Nephron (organoid): ENCODE results near the gene LUC7L2.
"Not testable (repeated sequence)": the region's sequence is repeated elsewhere in the genome, so short reads cannot be mapped to it uniquely, and the experiment has no call there.

Experiments used
- H3K27ac Mint-ChIP-seq, 3 experiments: 2 replicates each; pipeline ENCODE4 v1.8.0; 2020; ENCODE audit warnings: mixed read lengths in 3 of 3, mild to moderate bottlenecking in 2 of 3, moderate library complexity in 1 of 3
- H3K27me3 Mint-ChIP-seq: 2 replicates; pipeline ENCODE4 v1.8.0; 2021; ENCODE audit warnings: low read depth, mild to moderate bottlenecking, moderate library complexity, mixed read lengths
- H3K36me3 Mint-ChIP-seq: 2 replicates; pipeline ENCODE4 v1.8.0; 2020; ENCODE audit warnings: low read depth, mixed read lengths
- H3K4me1 Mint-ChIP-seq: 2 replicates; pipeline ENCODE4 v1.8.0; 2020; ENCODE audit warnings: mixed read lengths
- H3K4me3 Mint-ChIP-seq, 3 experiments: 2 replicates each; pipeline ENCODE4 v1.8.0; 2020; ENCODE audit warnings: mild to moderate bottlenecking in 3 of 3, mixed read lengths in 3 of 3, moderate library complexity in 2 of 3
- H3K9me3 Mint-ChIP-seq: 2 replicates; pipeline ENCODE4 v1.8.0; 2020; ENCODE audit warnings: mixed read lengths
- CTCF ChIP-seq, 3 experiments: fragments of 200-600 bp; sonication (generic); IDR thresholded peaks; one replicate each; pipeline ENCODE4 v1.5.0; 2021; ENCODE audit warnings: antibody characterized with exemption in 3 of 3; ENCODE audit not compliant: unreplicated experiment in 3 of 3

The LUC7L2 gene

GRCh38 chr7:139329119-139329518 lies 30.6 kb upstream of the LUC7L2 start:
- Mint-ChIP-seq H3K36me3 (no peaks in the 10 kb centered on the region), H3K27ac (peak overlapping the region in 2 of 3 experiments; percentile 40 to 80), H3K9me3 (no peaks in the 10 kb centered on the region)

DNA sequence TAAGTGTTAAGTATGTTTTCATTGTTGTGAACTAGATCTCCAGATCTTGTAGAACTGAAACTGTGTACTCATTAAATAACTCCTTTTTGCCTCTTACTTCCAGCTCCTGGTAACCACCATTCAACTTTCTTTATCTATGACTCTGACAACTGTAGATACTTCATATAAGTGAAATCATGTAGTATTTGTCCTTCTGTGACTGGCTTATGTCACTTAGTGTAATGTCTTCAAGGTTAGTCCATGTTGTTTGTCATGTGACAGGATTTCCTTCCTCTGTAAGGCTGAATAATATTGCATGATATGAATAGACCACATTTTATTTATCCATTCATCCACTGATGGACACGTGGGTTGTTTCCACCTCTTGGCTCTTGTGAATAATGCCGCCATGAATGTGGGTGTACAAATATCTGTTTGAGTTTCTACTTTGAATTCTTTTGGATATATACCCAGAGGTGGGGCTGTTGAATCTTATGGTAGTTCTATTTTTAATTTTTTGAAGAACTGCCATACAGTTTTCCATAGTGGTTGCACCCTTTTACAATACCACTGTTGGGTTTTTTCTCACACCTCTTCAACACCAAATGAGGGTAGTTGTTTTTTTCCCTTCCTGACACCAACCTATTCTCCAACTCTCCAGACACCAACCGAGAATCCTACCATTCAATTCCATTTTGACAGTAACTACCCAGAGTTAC lies 29.2 kb upstream of the LUC7L2 start:
- Mint-ChIP-seq H3K9me3 (no peaks in the 10 kb centered on the region), H3K36me3 (no peaks in the 10 kb centered on the region), H3K4me3 (no peak overlapping the region), H3K27ac (no peak overlapping the region), H3K27me3 (peaks cover 4% of the 10 kb centered on the region), H3K4me1 (peaks cover 9% of the 10 kb centered on the region)
- TF ChIP-seq CTCF (IDR thresholded peaks at IDR 0.05; ENCODE audit: unreplicated experiment in 3 of 3) = no peak

More at GRCh38 chr7:139329119-139329518, 30.6 kb upstream of the LUC7L2 start:
- peaks cover 4% of the 10 kb centered on the region for H3K27me3 Mint-ChIP-seq
- H3K4me3 Mint-ChIP-seq = no peak overlapping the region
- peaks cover 9% of the 10 kb centered on the region for H3K4me1 Mint-ChIP-seq
- no peak for TF ChIP-seq CTCF (IDR thresholded peaks at IDR 0.05; ENCODE audit: unreplicated experiment in 3 of 3)

GRCh38 chr7:139332697-139333359 lies 26.9 kb upstream of the LUC7L2 start:
- TF ChIP-seq CTCF (IDR thresholded peaks at IDR 0.05; ENCODE audit: unreplicated experiment in 3 of 3) = no peak
- Mint-ChIP-seq H3K4me1 (peaks cover 9% of the 10 kb centered on the region), H3K4me3 (no peak overlapping the region), H3K36me3 (no peaks in the 10 kb centered on the region), H3K27me3 (peaks cover 4% of the 10 kb centered on the region), H3K9me3 (no peaks in the 10 kb centered on the region), H3K27ac (no peak overlapping the region)

DNA sequence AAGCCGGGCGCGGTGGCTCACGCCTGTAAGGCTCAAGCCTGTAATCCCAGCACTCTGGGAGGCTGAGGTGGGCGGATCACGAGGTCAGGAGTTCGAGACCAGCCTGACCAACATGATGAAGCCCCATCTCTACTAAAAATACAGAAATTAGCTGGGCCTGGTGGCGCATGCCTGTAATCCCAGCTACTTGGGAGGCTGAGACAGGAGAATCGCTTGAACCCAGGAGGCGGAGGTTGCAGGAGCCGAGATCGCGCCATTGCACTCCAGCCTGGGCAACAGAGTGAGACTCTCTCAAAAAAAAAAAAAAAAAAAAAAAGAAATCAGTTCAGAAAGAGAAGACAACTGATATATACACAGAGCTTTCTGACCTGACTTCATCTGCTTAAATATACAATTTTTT lies 26.3 kb upstream of the LUC7L2 start:
- not testable (repeated sequence) for H3K4me3 Mint-ChIP-seq, H3K4me1 Mint-ChIP-seq, H3K27ac Mint-ChIP-seq, H3K36me3 Mint-ChIP-seq, H3K27me3 Mint-ChIP-seq, H3K9me3 Mint-ChIP-seq

GRCh38 chr7:139334399-139335150 lies 25.1 kb upstream of the LUC7L2 start:
- H3K4me1 Mint-ChIP-seq = peaks cover 4% of the 10 kb centered on the region
- no peak for TF ChIP-seq CTCF (IDR thresholded peaks at IDR 0.05; ENCODE audit: unreplicated experiment in 3 of 3)

GRCh38 chr7:139339025-139339424 lies 20.7 kb upstream of the LUC7L2 start:
- peaks cover 8% of the 10 kb centered on the region for H3K4me1 Mint-ChIP-seq

More at GRCh38 chr7:139334399-139335150, 25.1 kb upstream of the LUC7L2 start:
- H3K27me3 Mint-ChIP-seq = peaks cover 4% of the 10 kb centered on the region
- H3K9me3 Mint-ChIP-seq = peaks cover 5% of the 10 kb centered on the region
- H3K36me3 Mint-ChIP-seq = no peaks in the 10 kb centered on the region
- no peak overlapping the region for H3K27ac Mint-ChIP-seq
- no peak overlapping the region for H3K4me3 Mint-ChIP-seq

More at GRCh38 chr7:139339025-139339424, 20.7 kb upstream of the LUC7L2 start:
- H3K4me3 Mint-ChIP-seq = peak overlapping the region; percentile 91 to 93 (median 91)
- H3K9me3 Mint-ChIP-seq = peaks cover 11% of the 10 kb centered on the region
- TF ChIP-seq CTCF (IDR thresholded peaks at IDR 0.05; ENCODE audit: unreplicated experiment in 3 of 3) = no peak
- H3K27ac Mint-ChIP-seq = peak overlapping the region; percentile 89 to 100 (median 100)
- peaks cover 8% of the 10 kb centered on the region for H3K36me3 Mint-ChIP-seq
- H3K27me3 Mint-ChIP-seq = peaks cover 6% of the 10 kb centered on the region
